Measurements from ENCODE around the gene MND1. TPM values are rescaled to one million over a fixed set of nuclear protein-coding genes. Genes with fewer than 3 reads are reported as not detected.

MND1 gene
- total RNA-seq, 1 donor = 0.54 TPM

Small RNA genes lying within 50 kb of the gene (small RNA-seq; reads per million reads assigned to genes)
- gene RN7SL419P = not detected

Other genes with a start within 250 kb of the MND1 start
- 5.7 TPM for gene TRIM2, start 140.2 kb upstream of the MND1 start, total RNA-seq
- gene TMEM131L, start 121.7 kb downstream of the MND1 start, total RNA-seq = 19.7 TPM